Neuronal stem cell (in vitro differentiated cells): Measurements from ENCODE around the gene HOXC5.
A peak's percentile ranks its signal among the peaks of the same experiment; 100 is the strongest.

Experiments used
- DNase-seq: peaks from one replicate; pipeline ENCODE4 v3.0.0-alpha.2; 2013; ENCODE audit warnings: low spot score
- H2AFZ ChIP-seq: one replicate; pipeline ENCODE4 v1.6.1; 2013; ENCODE audit warnings: mild to moderate bottlenecking, low read length, inconsistent platforms
- H2AK5ac ChIP-seq: 2 replicates; pipeline ENCODE4 v1.6.1; 2013; ENCODE audit warnings: low read depth, mild to moderate bottlenecking, inconsistent platforms, low read length, moderate library complexity, mixed read lengths
- H2BK120ac ChIP-seq: 2 replicates; pipeline ENCODE4 v1.6.1; 2013; ENCODE audit warnings: low read depth, mild to moderate bottlenecking, inconsistent platforms, low read length, moderate library complexity, mixed read lengths
- H2BK12ac ChIP-seq: one replicate; pipeline ENCODE4 v1.6.1; 2013; ENCODE audit warnings: low read length, inconsistent platforms
- H2BK15ac ChIP-seq: 2 replicates; pipeline ENCODE4 v1.6.1; 2013; ENCODE audit warnings: mild to moderate bottlenecking, low read length, inconsistent platforms, mixed read lengths
- H2BK5ac ChIP-seq: one replicate; pipeline ENCODE4 v1.6.1; 2013; ENCODE audit warnings: inconsistent platforms, mild to moderate bottlenecking, low read length, moderate library complexity
- H3K14ac ChIP-seq: one replicate; pipeline ENCODE4 v1.6.1; 2013; ENCODE audit warnings: low read length, inconsistent platforms
- H3K18ac ChIP-seq: 2 replicates; pipeline ENCODE4 v1.6.1; 2013; ENCODE audit warnings: low read length, inconsistent platforms
- H3K23ac ChIP-seq: 2 replicates; pipeline ENCODE4 v1.6.1; 2013; ENCODE audit warnings: low read depth, mild to moderate bottlenecking, mixed read lengths, low read length, inconsistent platforms; ENCODE audit not compliant: poor library complexity
- H3K27ac ChIP-seq: replicated peaks from 3 replicates; pipeline ENCODE4 v1.5.1; 2013; ENCODE audit warnings: low read length, inconsistent platforms
- H3K27me3 ChIP-seq, 3 experiments: 2 replicates each; pipeline ENCODE4 v1.6.1; 2013; ENCODE audit warnings: low read length in 3 of 3, mild to moderate bottlenecking in 2 of 3, inconsistent platforms in 1 of 3, low read depth in 1 of 3, mixed read lengths in 1 of 3, moderate library complexity in 1 of 3; ENCODE audit not compliant: control insufficient read depth in 3 of 3, insufficient read depth in 3 of 3
- H3K36me3 ChIP-seq, 2 donors: replicated peaks in 1 of 2; 2 replicates each; pipeline ENCODE4 v1.6.1; 2013; ENCODE audit warnings: low read length in 2 of 2; ENCODE audit not compliant: control insufficient read depth in 2 of 2, insufficient read depth in 2 of 2
- H3K4ac ChIP-seq: 2 replicates; pipeline ENCODE4 v1.6.1; 2013; ENCODE audit warnings: inconsistent platforms, mild to moderate bottlenecking, low read length, moderate library complexity
- H3K4me1 ChIP-seq, 2 donors: 1 replicate in 1 of 2; 2 replicates in 1 of 2; pipeline ENCODE4 v1.6.1; 2013; ENCODE audit warnings: low read length in 2 of 2, low read depth in 1 of 2; ENCODE audit not compliant: control insufficient read depth in 2 of 2, insufficient read depth in 1 of 2
- H3K4me2 ChIP-seq: one replicate; pipeline ENCODE4 v1.6.1; 2013; ENCODE audit warnings: mild to moderate bottlenecking, low read length, inconsistent platforms; ENCODE audit not compliant: insufficient read depth, poor library complexity, severe bottlenecking
- H3K4me3 ChIP-seq, 2 donors: 2 replicates each; pipeline ENCODE4 v1.5.1; 2013; ENCODE audit warnings: low read length in 2 of 2, mild to moderate bottlenecking in 2 of 2, inconsistent platforms in 1 of 2, moderate library complexity in 1 of 2
- H3K79me1 ChIP-seq: one replicate; pipeline ENCODE4 v1.6.1; 2013; ENCODE audit warnings: low read depth, mild to moderate bottlenecking, inconsistent platforms, low read length, moderate library complexity
- H3K9ac ChIP-seq: one replicate; pipeline ENCODE4 v1.6.1; 2013; ENCODE audit warnings: mild to moderate bottlenecking, low read depth, low read length, inconsistent platforms; ENCODE audit not compliant: poor library complexity
- H3K9me3 ChIP-seq, 2 donors: replicated peaks in 1 of 2; 2 replicates each; pipeline versions ENCODE3 to v1.6.1; 2013; ENCODE audit warnings: low read length in 2 of 2, mild to moderate bottlenecking in 2 of 2, inconsistent platforms in 1 of 2, low read depth in 1 of 2, mixed read lengths in 1 of 2, moderate library complexity in 1 of 2; ENCODE audit not compliant: control insufficient read depth in 2 of 2, insufficient read depth in 1 of 2
- H4K8ac ChIP-seq: one replicate; pipeline ENCODE4 v1.6.1; 2013; ENCODE audit warnings: low read depth, mild to moderate bottlenecking, inconsistent platforms, low read length, moderate library complexity
- H4K91ac ChIP-seq: one replicate; pipeline ENCODE4 v1.6.1; 2013; ENCODE audit warnings: low read length, low read depth, mild to moderate bottlenecking, inconsistent platforms; ENCODE audit not compliant: poor library complexity
- WGBS, 2 donors: extraction: QIAGEN DNeasy Blood & Tissue Kit; methylation state at CpG; one replicate each; pipeline ENCODE4 v1.1.7; 2013; ENCODE audit warnings: missing lambda C conversion rate in 2 of 2, mixed read lengths in 1 of 2; ENCODE audit not compliant: insufficient read length in 2 of 2, insufficient replicate concordance in 1 of 2; ENCODE audit errors: extremely low coverage in 2 of 2; 5-methylcytosine and 5-hydroxymethylcytosine counted together

Gene HOXC5

GRCh38 chr12:54029529-54030441, 3.1 kb upstream of the HOXC5 start:
- H4K8ac ChIP-seq: no peak overlapping the region
- no peak overlapping the region for H3K4me2 ChIP-seq
- no peaks in the 10 kb centered on the region for H3K79me1 ChIP-seq
- no peak overlapping the region for H3K4me3 ChIP-seq
- peaks cover 66 to 99% (median 97%) of the 10 kb centered on the region in 3 experiments for H3K27me3 ChIP-seq
- no peak for DNase-seq
- no peak overlapping the region for H2BK12ac ChIP-seq
- H3K4ac ChIP-seq: no peak overlapping the region
- no peak overlapping the region for H2AK5ac ChIP-seq
- H3K9me3 ChIP-seq: peaks cover 4 to 5% of the 10 kb centered on the region in 2 donors
- H2AFZ ChIP-seq: peak overlapping the region; percentile 72
- WGBS, 2 donors: no CpG with 5 or more reads among the region's 53 CpGs
- no peak overlapping the region for H3K23ac ChIP-seq
- no peak overlapping the region for H3K14ac ChIP-seq
- no peak overlapping the region for H2BK120ac ChIP-seq
- no peaks in the 10 kb centered on the region for H3K36me3 ChIP-seq
- H3K9ac ChIP-seq: no peak overlapping the region
- no peak overlapping the region for H2BK15ac ChIP-seq
- no peak overlapping the region for H3K27ac ChIP-seq
- no peak overlapping the region for H2BK5ac ChIP-seq
- H3K4me1 ChIP-seq: no peaks in the 10 kb centered on the region
- no peak overlapping the region for H4K91ac ChIP-seq
- H3K18ac ChIP-seq: no peak overlapping the region

GRCh38 chr12:54030442-54030801, 2.4 kb upstream of the HOXC5 start:
- Histone ChIP-seq H3K36me3 (no peaks in the 10 kb centered on the region), H3K4me3 (no peak overlapping the region), H3K23ac (no peak overlapping the region), H2BK15ac (no peak overlapping the region), H3K9me3 (peaks cover 4 to 5% of the 10 kb centered on the region in 2 donors), H2AK5ac (no peak overlapping the region), H2BK12ac (no peak overlapping the region), H3K27ac (no peak overlapping the region), H2AFZ (no peak overlapping the region), H2BK5ac (no peak overlapping the region), H3K27me3 (peaks cover 70 to 99% (median 97%) of the 10 kb centered on the region in 3 experiments), H3K4ac (no peak overlapping the region), H2BK120ac (no peak overlapping the region), H3K18ac (no peak overlapping the region), H4K91ac (no peak overlapping the region), H3K4me1 (no peaks in the 10 kb centered on the region), H3K14ac (no peak overlapping the region), H3K9ac (no peak overlapping the region), H3K79me1 (no peaks in the 10 kb centered on the region), H4K8ac (no peak overlapping the region), H3K4me2 (no peak overlapping the region)
- WGBS, 2 donors: no CpG with 5 or more reads among the region's 7 CpGs
- DNase-seq: no peak

DNA sequence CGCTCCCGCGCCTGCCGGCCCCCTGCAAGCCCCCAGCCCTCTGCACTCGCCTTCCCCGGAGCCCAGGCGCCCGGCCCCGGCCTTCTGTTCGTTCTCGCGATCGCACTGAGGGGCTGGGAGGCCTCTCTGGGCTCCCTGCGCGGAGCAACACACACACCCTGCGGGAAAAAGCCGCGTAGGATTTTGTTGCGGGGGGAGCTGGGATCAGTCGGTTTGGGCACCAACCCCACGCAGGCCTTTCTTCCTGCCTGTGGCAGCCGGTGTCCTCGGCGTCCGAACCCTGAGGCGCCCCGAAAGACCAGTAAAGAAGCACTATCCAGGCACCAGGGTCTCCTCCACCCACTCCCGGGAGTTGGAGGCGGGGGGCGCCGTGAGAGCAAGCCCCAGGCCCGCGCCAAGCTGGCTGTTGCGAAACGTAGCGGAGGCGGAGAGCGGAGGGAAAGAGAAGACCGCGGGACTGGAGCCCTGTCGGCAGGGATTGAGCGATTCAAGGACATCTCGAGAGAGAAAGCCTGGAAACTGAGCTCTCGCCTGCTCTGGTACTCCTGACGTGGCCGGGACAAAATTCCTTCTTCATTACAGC, 1.9 kb upstream of the HOXC5 start:
- no peak for DNase-seq
- Histone ChIP-seq H3K4ac (no peak overlapping the region), H2AFZ (peak overlapping the region; percentile 72), H2BK12ac (no peak overlapping the region), H3K27ac (no peak overlapping the region), H4K91ac (no peak overlapping the region), H2BK15ac (no peak overlapping the region), H3K79me1 (no peaks in the 10 kb centered on the region), H2AK5ac (no peak overlapping the region), H3K4me1 (no peaks in the 10 kb centered on the region), H3K4me2 (no peak overlapping the region), H2BK120ac (no peak overlapping the region), H3K36me3 (no peaks in the 10 kb centered on the region), H3K23ac (no peak overlapping the region), H3K14ac (peak overlapping the region; percentile 63), H3K4me3 (no peak overlapping the region), H2BK5ac (no peak overlapping the region), H3K18ac (no peak overlapping the region), H3K27me3 (peaks cover 67 to 99% (median 97%) of the 10 kb centered on the region in 3 experiments), H3K9ac (no peak overlapping the region), H4K8ac (no peak overlapping the region), H3K9me3 (peaks cover 4 to 5% of the 10 kb centered on the region in 2 donors)
- no CpG with 5 or more reads among the region's 46 CpGs for WGBS, 2 donors

- no peak for DNase-seq
- H3K36me3 ChIP-seq: no peaks in the 10 kb centered on the region
- no peak overlapping the region for H2AK5ac ChIP-seq
- no peaks in the 10 kb centered on the region for H3K4me1 ChIP-seq
- no peak overlapping the region for H3K4me2 ChIP-seq
- no peak overlapping the region for H2BK15ac ChIP-seq
- no peak overlapping the region for H3K14ac ChIP-seq
- H3K4me3 ChIP-seq: no peak overlapping the region
- no peak overlapping the region for H3K23ac ChIP-seq
- peaks cover 66 to 99% (median 97%) of the 10 kb centered on the region in 3 experiments for H3K27me3 ChIP-seq
- no peak overlapping the region for H2BK120ac ChIP-seq
- no peaks in the 10 kb centered on the region for H3K79me1 ChIP-seq
- H2BK12ac ChIP-seq: no peak overlapping the region
- H4K8ac ChIP-seq: no peak overlapping the region
- no peak overlapping the region for H3K9ac ChIP-seq
- no peak overlapping the region for H2BK5ac ChIP-seq
- peaks cover 4 to 5% of the 10 kb centered on the region in 2 donors for H3K9me3 ChIP-seq
- no peak overlapping the region for H3K4ac ChIP-seq
- H3K18ac ChIP-seq: no peak overlapping the region
- no CpG with 5 or more reads among the region's 16 CpGs for WGBS, 2 donors
- no peak overlapping the region for H2AFZ ChIP-seq
- no peak overlapping the region for H4K91ac ChIP-seq
- no peak overlapping the region for H3K27ac ChIP-seq
Measured at GRCh38 chr12:54031480-54031879, 1.4 kb upstream of the HOXC5 start.
